ENCODE results near the gene CHODL.

CHODL gene, protein sequence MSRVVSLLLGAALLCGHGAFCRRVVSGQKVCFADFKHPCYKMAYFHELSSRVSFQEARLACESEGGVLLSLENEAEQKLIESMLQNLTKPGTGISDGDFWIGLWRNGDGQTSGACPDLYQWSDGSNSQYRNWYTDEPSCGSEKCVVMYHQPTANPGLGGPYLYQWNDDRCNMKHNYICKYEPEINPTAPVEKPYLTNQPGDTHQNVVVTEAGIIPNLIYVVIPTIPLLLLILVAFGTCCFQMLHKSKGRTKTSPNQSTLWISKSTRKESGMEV

DNA sequence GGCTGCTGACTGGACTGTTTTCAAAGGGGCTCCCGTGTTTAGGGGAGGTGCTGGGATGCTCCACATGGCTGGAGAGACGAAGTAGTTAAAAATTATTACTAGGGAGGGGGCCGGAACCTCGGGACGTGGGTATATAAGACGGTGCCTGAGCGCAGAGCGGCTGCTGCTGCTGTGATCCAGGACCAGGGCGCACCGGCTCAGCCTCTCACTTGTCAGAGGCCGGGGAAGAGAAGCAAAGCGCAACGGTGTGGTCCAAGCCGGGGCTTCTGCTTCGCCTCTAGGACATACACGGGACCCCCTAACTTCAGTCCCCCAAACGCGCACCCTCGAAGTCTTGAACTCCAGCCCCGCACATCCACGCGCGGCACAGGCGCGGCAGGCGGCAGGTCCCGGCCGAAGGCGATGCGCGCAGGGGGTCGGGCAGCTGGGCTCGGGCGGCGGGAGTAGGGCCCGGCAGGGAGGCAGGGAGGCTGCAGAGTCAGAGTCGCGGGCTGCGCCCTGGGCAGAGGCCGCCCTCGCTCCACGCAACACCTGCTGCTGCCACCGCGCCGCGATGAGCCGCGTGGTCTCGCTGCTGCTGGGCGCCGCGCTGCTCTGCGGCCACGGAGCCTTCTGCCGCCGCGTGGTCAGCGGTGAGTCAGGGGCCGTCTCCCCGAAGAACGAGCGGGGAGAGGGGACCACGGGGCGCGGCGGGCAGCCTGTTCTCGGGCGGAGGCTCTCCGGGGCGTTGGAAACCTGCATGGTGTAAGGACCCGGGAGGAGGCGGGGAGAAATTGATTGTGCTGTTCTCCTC is at the start of gene CHODL:
TSS of gene CHODL (plus strand) at position 163 of the 793 bp plus-strand sequence. CDS start at position 554, 391 bp downstream.
- DNase-seq = no peak

DNA sequence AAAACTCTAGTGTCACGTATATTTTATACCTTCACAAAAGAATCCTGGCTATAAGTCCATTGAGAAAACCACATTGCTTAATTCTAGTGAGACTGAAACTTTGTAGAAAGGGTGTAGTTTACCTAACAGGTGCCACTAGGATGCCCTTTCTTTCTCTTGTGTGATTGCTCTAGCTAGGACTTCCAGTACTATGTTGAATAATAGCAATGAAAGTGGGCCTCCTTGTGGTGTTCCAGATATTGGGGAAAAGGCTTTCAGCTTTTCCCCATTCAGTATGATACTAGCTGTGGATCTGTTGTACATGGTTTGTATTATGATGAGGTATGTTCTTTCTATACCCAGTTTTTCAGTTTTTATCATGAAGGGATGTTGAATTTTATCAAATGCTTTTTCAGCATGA is 39.7 kb upstream of the CHODL start:
- DNase-seq = no peak

DNA sequence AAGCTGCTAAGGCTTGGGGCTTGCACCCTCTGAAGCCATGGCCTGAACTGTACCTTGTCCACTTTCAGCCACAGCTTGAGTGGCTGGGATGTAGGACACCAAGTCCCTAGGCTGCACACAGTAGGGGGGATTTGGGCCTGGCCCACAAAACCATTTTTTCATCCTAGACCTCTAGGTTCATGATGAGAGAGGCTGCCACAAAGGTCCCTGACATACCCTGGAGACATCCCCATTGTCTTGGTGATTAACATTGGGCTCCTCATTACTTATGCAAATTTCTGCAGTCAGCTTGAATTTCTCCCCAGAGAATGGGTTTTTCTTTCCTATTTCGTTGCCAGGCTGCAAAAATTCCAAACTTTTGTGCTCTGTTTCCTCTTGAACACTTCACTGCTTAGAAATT is 26.3 kb upstream of the CHODL start:
- DNase-seq = no peak

DNA sequence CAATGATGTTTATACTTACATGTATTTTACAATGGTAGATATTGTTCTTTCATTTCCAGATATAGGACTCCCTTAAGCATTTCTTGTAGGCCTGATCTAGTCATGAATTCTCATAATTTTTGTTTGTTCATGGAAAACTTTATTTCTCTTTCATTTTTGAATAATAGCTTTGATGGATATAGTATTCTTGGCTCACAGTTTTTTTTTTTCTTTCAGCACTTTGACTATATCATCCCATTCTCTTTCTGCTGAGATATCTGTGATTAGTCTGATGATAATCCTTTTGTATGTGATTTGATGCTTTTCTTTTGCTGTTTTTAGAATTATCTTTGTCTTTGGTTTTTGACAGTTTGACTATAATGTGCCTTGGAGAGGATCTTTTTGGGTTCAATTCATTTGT is 24.1 kb upstream of the CHODL start:
- no peak for DNase-seq

DNA sequence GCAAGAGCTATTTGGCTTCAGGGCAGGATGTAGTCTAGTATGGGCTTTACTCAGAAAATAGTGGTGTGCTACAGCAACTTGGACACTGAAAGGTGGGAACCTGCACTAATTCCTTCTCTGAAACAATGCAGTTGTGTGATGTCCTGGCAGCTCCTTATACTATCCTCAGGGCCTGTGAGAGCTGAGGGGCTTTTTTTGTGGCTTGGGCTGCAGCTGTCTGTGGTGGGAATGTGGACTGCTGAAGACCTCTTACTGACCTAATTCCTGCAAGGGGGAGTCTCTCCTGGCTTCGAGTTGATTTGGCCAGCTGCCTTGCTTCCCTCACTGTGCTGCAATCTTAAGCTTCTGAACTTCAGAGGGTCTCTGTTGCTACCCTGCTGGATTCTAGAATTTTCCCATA is 22.3 kb upstream of the CHODL start:
- DNase-seq = no peak

DNA sequence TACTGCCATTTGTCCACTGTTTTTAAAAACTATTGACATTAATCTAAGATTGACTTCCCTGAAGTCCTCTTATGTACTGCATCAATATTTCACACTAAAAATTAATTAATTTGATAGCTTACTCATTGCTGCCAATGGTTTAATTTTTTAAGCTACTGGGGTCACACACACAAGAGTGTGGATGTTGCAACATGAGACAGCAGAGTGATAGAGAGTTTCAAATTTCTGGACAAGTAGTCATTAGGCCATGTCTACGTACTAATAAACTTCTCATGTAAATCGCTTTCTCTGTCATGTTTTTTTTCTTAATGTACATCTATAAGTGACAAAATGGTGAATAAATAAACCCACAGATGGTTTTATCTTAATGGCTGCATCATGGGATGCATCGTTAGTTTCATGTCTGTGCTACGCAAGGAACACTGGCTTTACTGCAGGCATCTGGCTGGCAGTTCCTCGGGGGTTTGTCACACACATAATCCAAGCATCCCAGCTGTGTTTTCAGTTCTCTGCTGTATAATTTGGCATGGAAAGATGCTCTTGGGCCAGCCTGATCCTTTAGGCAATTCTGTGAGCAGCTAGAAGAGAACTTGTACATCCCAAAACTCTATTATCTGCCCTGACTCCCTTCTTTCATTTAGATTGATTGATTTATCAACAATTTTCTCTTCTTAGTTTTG is 16.4 kb upstream of the CHODL start:
- no peak for DNase-seq

DNA sequence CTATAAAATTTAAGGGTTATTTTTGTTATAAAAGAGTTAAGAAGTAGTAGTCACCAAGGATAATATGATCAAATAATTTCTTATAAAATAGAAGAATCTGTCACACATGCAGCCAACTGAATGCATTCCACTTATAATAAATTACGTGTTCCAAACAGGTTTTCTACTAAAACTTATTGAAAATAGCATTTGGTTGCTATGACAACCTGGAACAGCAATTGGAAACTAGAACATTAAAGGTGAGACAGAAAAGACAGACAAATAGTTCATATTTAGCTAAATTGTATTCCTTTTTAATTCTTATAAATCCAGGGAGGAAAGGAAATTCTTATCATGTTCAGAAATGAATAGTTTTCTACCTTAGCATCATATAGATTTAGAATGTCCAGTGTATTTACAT is 9.1 kb upstream of the CHODL start:
- DNase-seq = no peak

DNA sequence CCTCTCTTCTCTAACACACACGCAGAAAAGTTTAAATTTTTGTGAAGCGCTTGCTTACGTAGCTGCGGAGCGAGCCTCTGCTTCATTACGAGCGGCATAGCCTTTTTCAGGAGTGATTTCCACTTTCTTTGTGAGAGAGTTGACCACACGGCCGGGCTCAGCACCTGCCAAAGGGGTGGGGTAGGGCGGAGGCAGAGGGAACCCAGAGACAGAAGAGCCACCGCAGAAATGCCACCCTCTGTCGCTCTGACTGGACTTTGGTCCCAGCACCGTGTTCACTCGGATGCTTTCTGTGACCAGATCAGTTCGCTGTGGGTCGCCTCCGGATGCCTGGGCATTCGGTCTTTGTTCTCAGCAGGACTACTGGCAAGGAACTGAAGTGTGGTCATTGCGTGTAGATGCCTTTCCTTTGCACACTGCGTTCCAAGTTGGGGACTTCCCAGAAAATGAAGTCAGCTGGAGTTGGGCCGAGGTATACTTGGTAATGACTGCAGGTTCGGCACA is 883 bp downstream of the CHODL start:
- DNase-seq = no peak

DNA sequence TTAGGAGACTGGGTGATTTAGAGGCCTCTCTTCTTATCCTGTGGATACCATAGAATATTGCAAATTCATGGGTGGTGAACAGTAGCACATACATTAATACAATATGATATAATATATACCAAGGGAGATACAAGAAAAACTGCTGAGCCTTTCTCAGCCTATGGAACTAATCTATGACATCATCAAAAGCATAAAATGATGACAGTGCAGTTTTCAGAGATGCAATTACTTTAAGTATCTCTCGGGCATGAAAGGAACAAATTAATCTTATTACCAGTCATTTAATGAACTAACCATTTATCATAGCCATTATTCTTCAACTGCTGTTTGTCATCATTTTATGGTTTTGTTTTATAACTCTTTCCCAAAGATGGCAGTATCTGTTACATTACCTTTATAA is 3.5 kb downstream of the CHODL start:
- DNase-seq = no peak

DNA sequence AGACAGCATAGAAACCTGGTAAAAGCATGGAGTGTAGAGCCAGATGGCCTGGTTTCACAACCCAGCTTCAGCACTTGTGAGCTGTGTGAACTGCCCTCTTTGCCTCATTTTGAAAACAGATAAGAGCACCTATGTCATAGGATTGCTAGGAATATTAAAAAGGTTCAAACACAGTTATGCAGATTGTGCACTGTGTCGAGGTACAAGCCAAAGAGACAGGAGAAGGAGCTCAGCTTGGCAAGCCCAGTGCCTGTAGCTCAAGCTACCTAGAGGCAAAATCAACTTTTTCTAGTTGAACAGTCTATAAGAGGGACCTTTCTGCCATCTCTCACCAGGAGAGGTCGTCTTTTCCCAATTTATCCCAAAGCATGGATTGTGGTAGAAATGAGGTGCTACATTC is 5.0 kb downstream of the CHODL start:
- DNase-seq = no peak

DNA sequence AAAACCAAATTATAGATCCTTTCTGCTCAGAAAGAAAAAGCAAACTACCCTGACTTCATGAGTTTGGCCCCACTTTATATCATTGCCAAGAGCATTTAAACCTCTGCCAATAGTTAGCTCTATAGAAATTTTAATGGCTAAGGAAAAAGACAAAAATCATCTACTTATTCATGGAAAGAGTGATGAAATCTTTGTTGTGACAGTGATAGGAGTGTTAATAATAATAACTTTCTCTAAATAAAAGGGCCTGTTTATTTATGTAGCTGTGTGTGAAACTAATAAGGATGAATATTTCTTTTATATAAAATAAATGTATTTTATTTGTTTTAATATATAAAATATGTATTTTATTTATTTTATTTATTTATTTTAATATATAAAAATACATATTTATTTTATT is 6.4 kb downstream of the CHODL start:
- no peak for DNase-seq

DNA sequence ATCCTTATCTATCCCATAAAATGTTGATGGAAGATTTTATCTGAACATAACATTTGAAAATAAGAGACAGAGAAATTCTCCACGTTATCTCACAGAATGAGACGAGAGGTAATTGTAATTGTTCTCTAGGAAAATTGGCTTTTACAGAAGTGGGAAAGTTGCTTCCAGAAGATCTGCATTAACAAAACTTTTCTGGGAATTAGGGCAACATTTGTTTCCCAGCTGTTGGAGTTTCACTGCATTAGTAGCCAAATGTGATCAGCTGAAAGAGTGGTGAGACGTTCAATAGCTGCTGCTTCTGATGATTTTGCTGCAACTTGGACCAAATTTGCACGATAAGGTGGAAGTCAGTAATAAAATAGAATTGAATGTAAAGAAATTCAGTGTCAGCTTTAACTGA is 7.6 kb downstream of the CHODL start:
- no peak for DNase-seq

DNA sequence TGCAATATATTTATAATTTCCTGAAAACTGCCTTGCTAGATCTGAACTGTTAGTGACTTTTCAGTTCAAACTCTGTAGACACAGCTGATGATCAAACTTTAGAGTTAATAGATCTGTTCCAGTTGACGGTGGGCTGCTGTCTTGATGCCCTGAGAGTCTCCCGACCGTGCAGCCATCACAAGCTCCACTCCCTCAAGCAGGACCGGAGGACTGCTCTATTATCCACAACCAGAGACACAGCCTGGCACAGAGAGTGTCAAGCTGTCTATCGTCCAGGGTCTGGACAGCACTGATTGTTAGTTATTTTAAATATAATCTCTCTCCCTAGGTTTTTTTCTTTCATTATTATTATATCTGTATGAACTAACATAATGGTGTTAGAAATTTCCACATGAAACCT is 8.0 kb downstream of the CHODL start:
- no peak for DNase-seq

DNA sequence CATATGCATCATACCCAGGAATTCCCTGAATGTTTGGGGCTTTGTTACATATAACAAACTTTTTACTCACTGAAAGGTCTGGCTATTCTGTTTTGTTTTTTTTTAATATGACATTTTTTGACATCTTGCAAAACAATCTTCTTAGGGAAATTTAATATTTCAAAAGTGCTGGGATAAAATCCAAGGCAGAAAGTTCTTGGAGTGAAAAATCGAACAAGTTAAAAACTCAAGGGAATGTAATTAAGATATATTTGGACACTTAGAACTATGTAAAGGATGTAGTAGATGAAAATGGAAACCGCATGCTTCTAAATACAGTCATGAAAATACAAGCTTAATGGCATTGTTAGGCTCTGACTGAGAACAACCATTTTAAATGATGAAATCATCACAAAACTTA is 8.6 kb downstream of the CHODL start:
- DNase-seq = no peak

DNA sequence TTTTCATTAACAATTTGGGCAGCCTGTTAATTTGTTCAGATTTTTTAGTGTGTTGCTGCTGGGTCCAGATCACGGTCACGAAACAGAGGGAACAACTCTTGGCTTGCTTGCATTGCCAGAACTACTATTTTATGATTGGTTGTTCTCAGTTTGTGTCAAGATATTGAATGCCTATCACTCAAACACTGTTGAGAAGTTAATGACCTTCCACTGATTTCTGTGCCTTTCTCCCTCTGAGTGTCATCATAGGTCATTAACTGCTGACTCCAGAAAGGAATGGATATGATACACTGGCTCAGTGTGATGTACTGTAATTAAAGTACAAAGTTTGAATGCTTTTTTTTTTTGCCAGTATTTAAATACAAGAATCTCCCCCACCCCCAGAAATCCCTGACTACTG is 9.2 kb downstream of the CHODL start:
- no peak for DNase-seq

DNA sequence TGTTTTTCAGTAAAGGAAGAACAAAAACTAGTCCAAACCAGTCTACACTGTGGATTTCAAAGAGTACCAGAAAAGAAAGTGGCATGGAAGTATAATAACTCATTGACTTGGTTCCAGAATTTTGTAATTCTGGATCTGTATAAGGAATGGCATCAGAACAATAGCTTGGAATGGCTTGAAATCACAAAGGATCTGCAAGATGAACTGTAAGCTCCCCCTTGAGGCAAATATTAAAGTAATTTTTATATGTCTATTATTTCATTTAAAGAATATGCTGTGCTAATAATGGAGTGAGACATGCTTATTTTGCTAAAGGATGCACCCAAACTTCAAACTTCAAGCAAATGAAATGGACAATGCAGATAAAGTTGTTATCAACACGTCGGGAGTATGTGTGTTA is 21.3 kb downstream of the CHODL start:
- no peak for DNase-seq

DNA sequence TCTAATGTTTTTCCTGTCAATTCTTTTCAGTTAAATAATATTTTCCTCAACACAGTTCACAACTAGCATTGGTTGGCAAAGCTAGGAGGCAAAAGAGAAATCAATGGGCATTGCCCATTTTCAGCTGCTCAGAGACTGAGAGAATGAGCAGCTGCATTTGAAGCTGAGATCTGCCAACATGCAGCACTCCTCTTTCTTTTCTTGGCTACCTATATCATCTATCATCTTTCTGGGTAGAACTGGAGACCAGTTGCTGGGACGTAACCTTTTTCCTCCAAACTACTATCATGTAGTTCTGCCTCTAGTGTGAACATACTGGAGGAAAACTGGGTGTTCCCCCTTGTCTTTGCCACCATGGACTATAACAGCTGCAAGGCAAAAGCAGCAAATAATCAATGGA is 22.9 kb downstream of the CHODL start:
- no peak for DNase-seq

DNA sequence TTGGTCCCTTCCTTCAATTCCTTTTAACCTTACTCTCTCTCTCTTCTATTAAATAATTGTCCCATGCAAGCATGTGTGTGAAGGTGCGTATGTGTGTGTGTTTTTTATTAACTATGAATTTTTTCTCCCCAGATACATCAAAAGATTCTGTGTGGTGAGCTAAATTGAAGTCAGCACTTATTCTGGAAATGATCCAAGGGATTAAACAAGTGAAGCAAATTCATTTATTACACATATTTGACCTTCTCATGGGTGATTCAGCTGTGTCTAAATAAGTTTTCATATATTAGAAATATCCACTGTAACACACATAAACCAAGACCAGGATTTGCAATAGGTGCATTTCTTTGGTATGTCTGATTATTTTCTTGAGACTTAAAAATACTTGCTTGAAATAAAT is 24.3 kb downstream of the CHODL start:
- no peak for DNase-seq

DNA sequence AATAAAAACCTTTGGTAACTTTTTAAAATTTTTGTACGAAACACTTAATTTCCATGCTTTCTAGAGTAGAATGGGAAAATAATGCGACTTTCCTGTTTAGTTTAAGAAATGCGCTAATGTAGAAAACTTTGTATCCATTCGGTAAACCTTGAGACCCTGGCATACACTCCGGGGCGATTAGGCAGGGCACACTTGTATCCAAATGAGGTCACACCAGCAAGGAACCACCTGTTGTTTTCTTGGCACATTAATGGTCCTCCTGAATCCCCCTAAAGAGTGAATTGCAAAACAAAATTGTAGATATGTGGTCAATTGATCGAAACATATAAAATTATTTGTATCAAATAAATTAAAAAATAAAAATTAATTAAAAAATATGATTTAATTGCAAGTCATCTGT is 25.2 kb downstream of the CHODL start:
- DNase-seq = no peak

DNA sequence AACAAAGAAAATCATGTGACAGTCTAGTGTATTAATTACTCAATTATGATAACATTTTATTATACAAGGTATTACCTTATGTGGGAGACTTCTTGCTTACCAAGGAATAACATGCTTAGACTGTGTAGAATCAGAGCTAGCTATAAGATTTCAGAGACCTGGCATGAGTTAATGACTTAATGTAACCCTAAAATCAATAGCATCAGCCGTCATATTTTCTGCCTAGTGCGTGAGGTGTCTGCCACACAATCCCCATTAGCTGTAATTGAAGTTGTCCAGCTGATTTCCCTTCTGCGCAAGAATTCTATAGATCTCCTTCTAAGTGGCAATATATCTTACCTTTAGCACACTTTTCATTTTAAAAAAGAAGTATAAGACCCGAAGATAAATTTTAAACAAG is 28.8 kb downstream of the CHODL start:
- no peak for DNase-seq

DNA sequence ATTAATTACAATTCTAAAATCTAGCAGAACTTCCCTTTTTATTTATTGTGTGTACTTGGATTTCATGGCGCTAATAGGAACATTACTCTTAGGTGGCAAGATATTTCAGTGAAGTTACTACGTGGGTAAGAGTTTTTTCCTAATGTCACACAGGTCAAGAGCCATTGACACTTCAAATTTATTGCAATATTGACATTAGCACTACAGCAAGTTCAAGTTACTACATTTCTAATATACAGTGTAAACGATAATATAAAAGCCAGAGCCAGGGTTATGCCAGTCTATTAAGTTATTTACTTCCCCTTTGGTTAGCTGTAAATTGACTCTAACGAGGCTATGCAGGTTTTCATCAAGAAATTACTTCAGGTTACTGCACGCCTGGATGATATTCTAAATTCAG is 29.7 kb downstream of the CHODL start:
- DNase-seq = no peak

DNA sequence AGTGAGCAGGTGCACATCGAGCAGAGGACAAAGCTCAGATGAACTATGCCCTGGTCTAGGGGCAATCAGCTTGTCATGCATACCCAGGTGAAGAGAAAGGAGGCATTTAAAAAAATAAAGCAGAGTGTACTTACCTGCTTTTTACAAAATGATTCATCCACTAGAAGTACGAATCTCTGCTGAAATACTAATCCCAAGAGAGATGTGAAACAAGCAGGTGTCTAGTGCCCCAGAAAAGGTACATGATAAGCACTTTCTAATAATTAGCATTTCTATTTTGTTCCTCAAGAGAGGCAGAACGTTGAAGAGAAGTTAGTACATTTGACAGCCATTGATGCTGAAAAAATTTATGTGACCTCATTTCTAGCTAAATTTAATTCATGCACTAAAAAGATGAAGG is 31.1 kb downstream of the CHODL start:
- no peak for DNase-seq

DNA sequence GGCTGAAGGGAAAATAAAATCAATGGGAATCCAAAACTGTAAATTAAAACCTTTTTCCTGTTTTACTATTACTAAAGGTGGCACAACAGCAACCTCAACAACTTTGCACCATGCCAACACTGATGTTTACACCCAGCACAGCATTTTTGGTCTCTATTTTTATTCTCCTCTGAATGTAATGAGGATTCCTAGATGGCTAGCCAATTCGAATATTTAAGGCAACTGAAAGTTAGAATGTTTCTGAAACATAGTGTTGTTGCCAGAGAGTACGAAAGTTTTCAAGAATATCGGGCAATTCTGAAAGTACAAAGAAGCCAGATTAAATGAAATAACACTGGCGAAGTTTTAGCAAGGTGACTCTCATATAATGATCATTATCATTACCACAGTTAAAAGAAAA is 40.7 kb downstream of the CHODL start:
- no peak for DNase-seq

DNA sequence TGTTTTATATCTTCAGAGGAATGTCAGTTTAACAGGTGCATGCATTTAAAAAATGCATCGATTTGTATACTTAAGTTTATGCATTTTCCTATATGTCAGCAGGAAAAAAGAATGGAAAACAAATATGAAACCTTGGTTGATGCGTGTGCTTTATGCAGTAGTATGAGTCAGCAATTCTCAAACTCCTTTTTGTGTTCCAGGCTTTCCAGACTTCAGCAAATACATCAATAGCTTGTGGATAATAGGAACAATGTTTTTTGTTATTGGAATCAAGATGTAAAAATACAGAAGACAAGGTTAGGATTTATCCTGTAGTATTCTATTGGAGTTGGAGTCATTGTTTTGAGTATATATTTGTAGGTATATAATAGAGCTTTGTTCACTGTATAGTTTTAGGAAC is 45.2 kb downstream of the CHODL start:
- no peak for DNase-seq
